Cortex of kidney (tissue), 1 donor: ENCODE results near the gene PCDHGB6.
"Not testable (repeated sequence)": the region's sequence is repeated elsewhere in the genome, so short reads cannot be mapped to it uniquely, and the experiment has no call there.

Experiments used
- DNase-seq: peaks from one replicate; lab custom pipeline; 2025; lab: John Stamatoyannopoulos, UW

Gene PCDHGB6

DNA sequence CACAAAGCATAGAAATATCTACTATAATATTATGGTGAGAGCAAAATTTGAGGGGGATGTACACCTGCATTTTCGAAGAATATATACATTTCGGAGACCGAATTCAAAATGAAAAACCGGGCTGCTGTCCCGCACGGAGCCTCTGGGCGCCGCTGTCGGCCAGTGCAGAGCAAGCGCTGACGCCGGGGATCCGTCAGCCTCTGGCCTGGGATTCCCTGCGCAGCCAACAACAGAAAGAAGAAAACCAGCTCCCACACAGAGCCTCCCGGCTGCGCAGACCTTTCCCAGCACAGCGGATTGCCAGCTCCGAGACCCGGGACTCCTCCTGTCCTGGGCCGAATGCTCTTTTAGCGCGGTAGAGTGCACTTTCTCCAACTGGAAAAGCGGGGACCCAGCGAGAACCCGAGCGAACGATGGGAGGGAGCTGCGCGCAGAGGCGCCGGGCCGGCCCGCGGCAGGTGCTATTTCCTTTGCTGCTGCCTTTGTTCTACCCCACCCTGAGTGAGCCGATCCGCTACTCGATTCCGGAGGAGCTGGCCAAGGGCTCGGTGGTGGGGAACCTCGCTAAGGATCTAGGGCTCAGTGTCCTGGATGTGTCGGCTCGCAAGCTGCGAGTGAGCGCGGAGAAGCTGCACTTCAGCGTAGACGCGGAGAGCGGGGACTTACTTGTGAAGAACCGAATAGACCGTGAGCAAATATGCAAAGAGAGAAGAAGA lies at the start of gene PCDHGB6:
Gene PCDHGB6 (plus strand): TSS at position 232 of the 716 bp plus-strand sequence. CDS start 182 bp downstream, at position 414.
- DNase-seq = not testable (repeated sequence)

GRCh38 chr5:141359790-141360426 lies 47.9 kb upstream of the PCDHGB6 start, which contains the start of gene PCDHGB2:
Gene PCDHGB2, plus strand, starts transcription at chr5:141359994. Its CDS starts 142 bp downstream, at chr5:141360136.
- no peak for DNase-seq

DNA sequence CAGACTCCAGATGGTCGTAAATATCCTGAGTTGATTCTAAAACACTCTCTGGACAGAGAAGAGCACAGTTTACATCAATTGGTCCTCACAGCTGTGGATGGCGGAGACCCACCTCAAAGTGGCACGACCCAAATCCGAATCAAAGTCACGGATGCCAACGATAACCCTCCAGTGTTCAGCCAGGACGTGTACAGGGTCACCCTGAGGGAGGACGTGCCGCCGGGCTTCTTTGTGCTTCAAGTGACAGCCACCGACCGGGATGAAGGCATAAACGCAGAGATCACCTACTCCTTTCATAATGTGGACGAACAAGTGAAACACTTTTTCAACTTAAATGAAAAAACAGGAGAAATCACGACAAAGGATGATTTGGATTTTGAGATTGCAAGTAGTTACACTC lies 47.1 kb upstream of the PCDHGB6 start:
- DNase-seq = no peak

- no peak for DNase-seq
Observed at GRCh38 chr5:141362719-141363118, 45.1 kb upstream of the PCDHGB6 start.

DNA sequence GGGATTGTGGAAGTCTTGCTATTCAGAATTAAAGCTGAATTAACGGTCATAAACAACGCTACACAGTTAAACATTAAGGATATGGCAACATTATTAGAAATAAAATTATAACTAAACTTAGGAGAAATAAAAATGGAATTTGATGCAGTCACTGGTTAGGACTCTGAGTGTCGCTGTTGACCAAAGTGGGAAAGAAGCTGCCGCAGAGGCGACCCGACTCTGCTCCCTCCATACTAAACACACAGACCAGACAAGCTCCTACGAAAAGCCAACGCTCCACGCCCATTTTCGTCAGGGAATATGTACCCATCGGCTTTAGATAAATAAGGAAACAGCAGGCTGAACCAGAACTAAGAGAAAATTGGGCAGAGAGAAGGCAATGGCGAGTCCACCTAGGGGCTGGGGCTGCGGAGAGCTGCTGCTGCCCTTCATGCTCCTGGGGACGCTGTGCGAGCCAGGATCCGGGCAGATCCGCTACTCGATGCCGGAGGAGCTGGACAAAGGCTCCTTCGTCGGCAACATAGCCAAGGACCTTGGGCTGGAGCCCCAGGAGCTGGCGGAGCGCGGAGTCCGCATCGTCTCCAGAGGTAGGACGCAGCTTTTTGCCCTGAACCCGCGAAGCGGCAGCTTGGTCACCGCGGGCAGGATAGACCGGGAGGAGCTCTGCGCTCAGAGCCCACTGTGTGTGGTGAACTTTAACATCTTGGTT lies 43.7 kb upstream of the PCDHGB6 start, which contains the start of gene PCDHGA5:
Gene PCDHGA5 (plus strand): TSS at position 211 of the 709 bp plus-strand sequence. CDS start 169 bp downstream, at position 380.
- DNase-seq = no peak

DNA sequence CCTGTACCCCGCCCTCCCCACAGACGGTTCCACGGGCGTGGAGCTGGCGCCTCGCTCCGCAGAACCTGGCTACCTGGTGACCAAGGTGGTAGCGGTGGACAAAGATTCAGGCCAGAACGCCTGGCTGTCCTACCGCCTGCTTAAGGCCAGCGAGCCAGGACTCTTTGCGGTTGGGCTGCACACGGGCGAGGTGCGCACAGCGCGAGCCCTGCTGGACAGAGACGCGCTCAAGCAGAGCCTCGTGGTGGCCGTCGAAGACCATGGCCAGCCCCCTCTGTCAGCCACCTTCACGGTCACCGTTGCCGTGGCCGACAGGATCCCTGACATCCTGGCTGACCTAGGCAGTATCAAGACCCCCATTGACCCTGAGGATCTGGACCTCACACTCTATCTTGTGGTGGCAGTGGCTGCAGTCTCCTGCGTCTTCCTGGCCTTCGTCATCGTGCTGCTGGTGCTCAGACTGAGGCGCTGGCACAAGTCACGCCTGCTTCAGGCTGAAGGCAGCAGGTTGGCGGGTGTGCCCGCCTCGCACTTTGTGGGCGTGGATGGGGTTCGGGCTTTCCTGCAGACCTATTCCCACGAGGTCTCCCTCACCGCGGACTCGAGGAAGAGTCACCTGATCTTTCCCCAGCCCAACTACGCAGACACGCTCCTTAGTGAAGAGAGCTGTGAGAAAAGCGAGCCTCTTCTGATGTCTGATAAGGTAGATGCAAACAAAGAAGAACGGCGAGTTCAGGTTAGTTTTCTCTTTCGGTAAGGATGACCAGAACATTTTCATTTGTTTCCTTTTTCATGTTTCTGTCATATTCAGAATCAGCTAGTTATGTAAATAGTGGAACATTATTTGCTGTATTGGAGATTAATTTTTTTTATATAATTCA lies 41.6 kb upstream of the PCDHGB6 start:
- no peak for DNase-seq

GRCh38 chr5:141369994-141370848 lies 37.6 kb upstream of the PCDHGB6 start, which contains the start of gene PCDHGB3:
Gene PCDHGB3, plus strand, starts transcription at chr5:141370242. Its CDS starts 153 bp downstream, at chr5:141370395.
- no peak for DNase-seq

DNA sequence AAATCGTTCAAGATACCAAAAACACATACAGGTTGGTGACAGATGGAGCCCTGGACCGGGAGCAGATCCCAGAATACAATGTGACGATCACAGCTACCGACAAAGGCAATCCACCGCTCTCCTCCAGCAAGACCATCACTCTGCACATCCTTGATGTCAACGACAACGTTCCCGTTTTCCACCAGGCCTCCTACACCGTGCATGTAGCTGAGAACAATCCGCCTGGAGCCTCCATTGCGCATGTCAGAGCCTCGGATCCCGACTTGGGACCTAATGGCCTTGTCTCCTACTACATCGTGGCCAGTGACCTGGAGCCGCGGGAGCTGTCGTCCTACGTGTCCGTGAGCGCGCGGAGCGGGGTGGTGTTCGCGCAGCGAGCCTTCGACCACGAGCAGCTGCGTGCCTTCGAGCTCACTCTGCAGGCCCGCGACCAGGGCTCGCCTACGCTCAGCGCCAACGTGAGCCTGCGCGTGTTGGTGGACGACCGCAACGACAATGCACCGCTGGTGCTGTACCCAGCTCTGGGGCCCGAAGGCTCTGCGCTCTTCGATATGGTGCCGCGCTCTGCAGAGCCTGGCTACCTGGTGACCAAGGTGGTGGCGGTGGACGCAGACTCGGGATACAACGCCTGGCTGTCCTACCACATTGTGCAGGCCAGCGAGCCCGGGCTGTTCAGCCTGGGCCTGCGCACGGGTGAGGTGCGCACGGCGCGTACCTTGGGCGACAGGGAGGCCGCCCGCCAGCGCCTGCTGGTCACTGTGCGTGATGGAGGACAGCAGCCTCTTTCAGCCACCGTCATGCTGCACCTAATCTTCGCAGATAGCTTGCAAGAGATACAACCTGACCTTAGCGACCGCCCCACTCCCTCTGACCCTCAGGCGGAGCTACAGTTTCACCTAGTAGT lies 36.0 kb upstream of the PCDHGB6 start:
- no peak for DNase-seq

DNA sequence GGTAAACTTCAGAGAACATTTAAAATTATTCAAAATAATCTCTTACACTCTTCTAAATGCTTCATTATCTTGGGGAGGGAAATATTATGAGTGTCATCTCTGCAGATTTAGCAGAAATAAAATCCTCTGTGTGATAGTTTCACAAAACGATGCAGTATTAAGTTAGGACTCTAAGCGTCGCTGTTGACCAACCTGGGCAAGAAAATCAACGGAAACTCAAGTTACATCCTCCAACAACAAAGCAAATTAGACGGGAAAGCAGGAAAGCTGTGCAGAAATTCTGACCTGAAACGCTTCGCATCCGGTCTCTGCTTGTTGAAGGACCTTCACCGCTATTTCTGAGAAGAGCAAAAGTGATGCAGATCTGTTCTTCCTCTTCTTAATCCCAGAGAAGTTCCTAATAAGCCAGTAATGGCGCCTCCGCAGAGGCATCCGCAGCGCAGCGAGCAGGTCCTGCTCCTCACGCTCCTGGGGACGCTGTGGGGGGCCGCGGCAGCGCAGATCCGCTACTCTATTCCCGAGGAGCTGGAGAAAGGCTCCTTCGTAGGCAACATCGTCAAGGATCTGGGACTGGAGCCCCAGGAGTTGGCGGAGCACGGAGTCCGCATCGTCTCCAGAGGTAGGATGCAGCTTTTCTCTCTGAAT lies 34.0 kb upstream of the PCDHGB6 start, which contains the start of gene PCDHGA6:
Gene PCDHGA6 (plus strand): TSS at position 219 of the 645 bp plus-strand sequence. CDS start 193 bp downstream, at position 412.
- no peak for DNase-seq

GRCh38 chr5:141374627-141375026 lies 33.2 kb upstream of the PCDHGB6 start:
- DNase-seq = no peak

DNA sequence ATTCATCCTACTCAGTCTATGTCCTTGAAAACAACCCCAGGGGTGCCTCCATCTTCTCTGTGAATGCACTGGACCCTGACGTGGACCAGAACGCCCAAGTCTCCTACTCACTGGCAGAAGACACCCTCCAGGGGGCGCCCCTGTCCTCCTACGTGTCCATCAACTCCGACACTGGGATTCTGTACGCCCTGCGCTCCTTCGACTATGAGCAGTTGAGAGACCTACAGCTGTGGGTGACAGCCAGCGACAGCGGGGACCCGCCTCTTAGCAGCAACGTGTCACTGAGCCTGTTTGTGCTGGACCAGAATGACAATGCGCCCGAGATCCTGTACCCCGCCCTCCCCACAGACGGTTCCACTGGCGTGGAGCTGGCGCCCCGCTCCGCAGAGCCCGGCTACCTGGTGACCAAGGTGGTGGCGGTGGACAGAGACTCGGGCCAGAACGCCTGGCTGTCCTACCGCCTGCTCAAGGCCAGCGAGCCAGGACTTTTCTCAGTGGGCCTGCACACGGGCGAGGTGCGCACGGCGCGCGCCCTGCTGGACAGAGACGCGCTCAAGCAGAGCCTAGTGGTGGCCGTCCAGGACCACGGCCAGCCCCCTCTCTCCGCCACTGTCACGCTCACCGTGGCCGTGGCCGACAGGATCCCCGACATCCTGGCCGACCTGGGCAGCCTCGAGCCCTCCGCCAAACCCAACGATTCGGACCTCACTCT lies 32.2 kb upstream of the PCDHGB6 start:
- not testable (repeated sequence) for DNase-seq

GRCh38 chr5:141382469-141383294 lies 25.1 kb upstream of the PCDHGB6 start, which contains the start of gene PCDHGA7:
Gene PCDHGA7, plus strand, starts transcription at chr5:141382742. Its CDS starts 158 bp downstream, at chr5:141382900.
- DNase-seq = no peak

GRCh38 chr5:141383345-141383744 lies 24.5 kb upstream of the PCDHGB6 start:
- no peak for DNase-seq

DNA sequence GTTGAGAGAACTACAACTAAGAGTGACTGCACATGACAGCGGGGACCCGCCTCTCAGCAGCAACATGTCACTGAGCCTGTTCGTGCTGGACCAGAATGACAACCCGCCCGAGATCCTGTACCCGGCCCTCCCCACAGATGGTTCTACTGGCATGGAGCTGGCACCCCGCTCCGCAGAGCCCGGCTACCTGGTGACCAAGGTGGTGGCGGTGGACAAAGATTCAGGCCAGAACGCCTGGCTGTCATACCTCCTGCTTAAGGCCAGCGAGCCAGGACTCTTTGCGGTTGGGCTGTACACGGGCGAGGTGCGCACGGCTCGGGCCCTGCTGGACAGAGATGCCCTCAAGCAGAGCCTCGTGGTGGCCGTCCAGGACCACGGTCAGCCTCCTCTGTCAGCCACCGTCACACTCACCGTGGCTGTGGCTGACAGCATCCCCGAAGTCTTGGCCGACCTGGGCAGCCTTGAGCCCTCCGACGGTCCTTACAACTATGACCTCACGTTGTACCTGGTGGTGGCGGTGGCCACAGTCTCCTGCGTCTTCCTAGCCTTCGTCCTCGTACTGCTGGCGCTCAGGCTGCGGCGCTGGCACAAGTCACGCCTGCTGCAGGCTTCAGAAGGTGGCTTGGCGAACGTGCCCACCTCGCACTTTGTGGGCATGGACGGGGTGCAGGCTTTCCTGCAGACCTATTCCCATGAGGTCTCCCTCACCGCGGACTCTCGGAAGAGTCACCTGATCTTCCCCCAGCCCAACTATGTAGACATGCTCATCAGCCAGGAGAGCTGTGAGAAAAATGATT lies 23.2 kb upstream of the PCDHGB6 start:
- DNase-seq = no peak

DNA sequence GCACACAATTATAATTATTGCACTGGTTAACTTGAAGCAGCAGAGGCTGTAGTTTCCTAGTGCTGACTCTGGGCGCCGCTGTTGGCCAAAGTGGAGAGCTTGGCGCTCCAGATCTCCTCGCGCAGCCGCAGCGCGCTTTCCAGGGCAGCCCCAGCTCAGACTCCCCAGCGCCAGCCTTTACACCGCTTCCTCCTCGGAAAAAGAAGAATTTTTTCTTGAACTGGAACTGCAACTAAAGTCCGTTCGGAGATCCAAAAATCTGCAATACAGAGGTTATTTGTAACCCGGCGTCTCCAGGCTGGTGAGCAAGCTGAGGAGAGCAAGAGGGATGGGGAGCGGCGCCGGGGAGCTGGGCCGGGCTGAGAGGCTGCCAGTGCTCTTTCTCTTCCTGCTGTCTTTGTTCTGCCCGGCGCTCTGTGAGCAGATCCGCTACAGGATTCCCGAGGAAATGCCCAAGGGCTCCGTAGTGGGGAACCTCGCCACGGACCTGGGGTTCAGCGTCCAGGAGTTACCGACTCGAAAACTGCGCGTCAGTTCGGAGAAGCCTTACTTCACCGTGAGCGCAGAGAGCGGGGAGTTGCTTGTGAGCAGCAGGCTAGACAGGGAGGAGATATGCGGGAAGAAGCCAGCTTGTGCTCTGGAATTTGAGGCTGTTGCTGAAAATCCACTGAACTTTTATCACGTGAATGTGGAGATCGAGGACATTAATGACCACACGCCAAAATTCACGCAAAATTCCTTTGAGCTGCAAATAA lies 20.1 kb upstream of the PCDHGB6 start, which contains the start of gene PCDHGB4:
Gene PCDHGB4 (plus strand): TSS at position 142 of the 755 bp plus-strand sequence. CDS start 187 bp downstream, at position 329.
- not testable (repeated sequence) for DNase-seq
